WTC11 (cell line): ENCODE results near the gene PDK1.

ENCODE experiments used
- ESRRA ChIP-seq: sonication (generic); formaldehyde crosslinking; IDR thresholded peaks from 2 replicates; pipeline ENCODE4 v1.8.1; 2022; ENCODE audit warnings: mild to moderate bottlenecking, missing genetic modification reagents, borderline replicate concordance
- MXD4 ChIP-seq: fragments of 250-450 bp; sonication (Bioruptor Pico); IDR thresholded peaks from 2 replicates; pipeline ENCODE4 v1.8.0; 2021; ENCODE audit warnings: mild to moderate bottlenecking, moderate library complexity, borderline replicate concordance
- NFYB ChIP-seq: sonication (generic); formaldehyde crosslinking; conservative IDR thresholded peaks from 2 replicates; pipeline ENCODE4 v1.8.0; 2022; ENCODE audit warnings: low read depth, missing genetic modification reagents
- NR2C2 ChIP-seq: sonication (generic); formaldehyde crosslinking; IDR thresholded peaks from 2 replicates; pipeline ENCODE4 v1.8.0; 2022; ENCODE audit warnings: mild to moderate bottlenecking, missing genetic modification reagents
- PRRX2 ChIP-seq: fragments of 250-450 bp; sonication (Bioruptor Pico); IDR thresholded peaks from 2 replicates; pipeline ENCODE4 v1.8.0; 2021; ENCODE audit warnings: mild to moderate bottlenecking
- TF ChIP-seq, protein P1 (sequence below): fragments of 200-600 bp; IDR thresholded peaks from 2 replicates; pipeline ENCODE4 v1.8.0; 2022; ENCODE audit warnings: antibody characterized with exemption
- TF ChIP-seq, protein P2 (sequence below): sonication (generic); formaldehyde crosslinking; IDR thresholded peaks from 2 replicates; pipeline ENCODE4 v1.8.1; 2022; ENCODE audit warnings: missing genetic modification reagents, borderline replicate concordance

DNA sequence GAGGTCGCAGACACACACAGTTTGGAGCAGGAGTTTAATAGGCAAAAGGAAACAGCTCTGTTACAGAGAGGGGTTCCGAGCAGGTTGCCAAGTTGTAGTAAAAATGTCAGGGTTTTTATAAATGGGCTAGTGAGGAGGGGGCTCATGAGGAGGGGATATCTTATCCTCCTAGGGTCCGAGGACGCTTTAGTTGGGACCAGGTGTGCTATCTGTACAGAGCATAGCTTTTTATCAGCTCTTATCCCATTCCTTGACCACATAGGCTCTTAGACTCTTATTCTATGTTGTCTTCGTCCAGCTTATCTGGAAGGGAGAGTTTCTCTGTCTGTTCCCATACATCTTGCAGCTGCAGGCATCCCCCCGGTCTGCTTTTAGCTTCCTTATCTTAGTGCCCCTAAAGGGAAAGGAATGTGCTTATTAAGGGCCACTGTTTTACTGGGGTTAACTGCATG lies 44.7 kb downstream of the PDK1 start:
- no peak for TF ChIP-seq PRRX2
- TF ChIP-seq, protein P1, sequence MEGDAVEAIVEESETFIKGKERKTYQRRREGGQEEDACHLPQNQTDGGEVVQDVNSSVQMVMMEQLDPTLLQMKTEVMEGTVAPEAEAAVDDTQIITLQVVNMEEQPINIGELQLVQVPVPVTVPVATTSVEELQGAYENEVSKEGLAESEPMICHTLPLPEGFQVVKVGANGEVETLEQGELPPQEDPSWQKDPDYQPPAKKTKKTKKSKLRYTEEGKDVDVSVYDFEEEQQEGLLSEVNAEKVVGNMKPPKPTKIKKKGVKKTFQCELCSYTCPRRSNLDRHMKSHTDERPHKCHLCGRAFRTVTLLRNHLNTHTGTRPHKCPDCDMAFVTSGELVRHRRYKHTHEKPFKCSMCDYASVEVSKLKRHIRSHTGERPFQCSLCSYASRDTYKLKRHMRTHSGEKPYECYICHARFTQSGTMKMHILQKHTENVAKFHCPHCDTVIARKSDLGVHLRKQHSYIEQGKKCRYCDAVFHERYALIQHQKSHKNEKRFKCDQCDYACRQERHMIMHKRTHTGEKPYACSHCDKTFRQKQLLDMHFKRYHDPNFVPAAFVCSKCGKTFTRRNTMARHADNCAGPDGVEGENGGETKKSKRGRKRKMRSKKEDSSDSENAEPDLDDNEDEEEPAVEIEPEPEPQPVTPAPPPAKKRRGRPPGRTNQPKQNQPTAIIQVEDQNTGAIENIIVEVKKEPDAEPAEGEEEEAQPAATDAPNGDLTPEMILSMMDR = no peak
- TF ChIP-seq MXD4 (CRISPR knock-in tag) = no peak
- no peak for TF ChIP-seq NR2C2 (CRISPR knock-in tag)
- no peak for TF ChIP-seq NFYB (CRISPR knock-in tag)
- TF ChIP-seq ESRRA = no peak
- TF ChIP-seq, protein P2, sequence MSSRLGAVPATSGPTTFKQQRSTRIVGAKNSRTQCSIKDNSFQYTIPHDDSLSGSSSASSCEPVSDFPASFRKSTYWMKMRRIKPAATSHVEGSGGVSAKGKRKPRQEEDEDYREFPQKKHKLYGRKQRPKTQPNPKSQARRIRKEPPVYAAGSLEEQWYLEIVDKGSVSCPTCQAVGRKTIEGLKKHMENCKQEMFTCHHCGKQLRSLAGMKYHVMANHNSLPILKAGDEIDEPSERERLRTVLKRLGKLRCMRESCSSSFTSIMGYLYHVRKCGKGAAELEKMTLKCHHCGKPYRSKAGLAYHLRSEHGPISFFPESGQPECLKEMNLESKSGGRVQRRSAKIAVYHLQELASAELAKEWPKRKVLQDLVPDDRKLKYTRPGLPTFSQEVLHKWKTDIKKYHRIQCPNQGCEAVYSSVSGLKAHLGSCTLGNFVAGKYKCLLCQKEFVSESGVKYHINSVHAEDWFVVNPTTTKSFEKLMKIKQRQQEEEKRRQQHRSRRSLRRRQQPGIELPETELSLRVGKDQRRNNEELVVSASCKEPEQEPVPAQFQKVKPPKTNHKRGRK = no peak
